Iris pigment epithelial cell (primary cell): ENCODE measurements around the gene RPGRIP1.
"Not testable (repeated sequence)": the region's sequence is repeated elsewhere in the genome, so short reads cannot be mapped to it uniquely, and the experiment has no call there.

Source experiments
- DNase-seq: peaks from one replicate; pipeline ENCODE4 v3.0.0-alpha.2; 2011; ENCODE audit warnings: low read depth

The RPGRIP1 gene

GRCh38 chr14:21302013-21302835 is 22.3 kb downstream of the RPGRIP1 start:
- DNase-seq, result no peak

- DNase-seq, result not testable (repeated sequence)
These were observed 22.9 kb downstream of the RPGRIP1 start for GRCh38 chr14:21302836-21303140.

GRCh38 chr14:21307637-21308036 is 27.8 kb downstream of the RPGRIP1 start:
- DNase-seq, result no peak

- DNase-seq, result no peak
These were observed 28.2 kb downstream of the RPGRIP1 start for GRCh38 chr14:21308132-21308478.

GRCh38 chr14:21308479-21309237 is 28.8 kb downstream of the RPGRIP1 start:
- DNase-seq, result peak; percentile 94

- no peak for DNase-seq
These were observed 29.4 kb downstream of the RPGRIP1 start for GRCh38 chr14:21309238-21309636.

GRCh38 chr14:21309956-21310355 is 30.1 kb downstream of the RPGRIP1 start:
- DNase-seq, result no peak

GRCh38 chr14:21311614-21312013 is 31.7 kb downstream of the RPGRIP1 start:
- DNase-seq, result no peak

- no peak for DNase-seq
These were observed 33.6 kb downstream of the RPGRIP1 start for GRCh38 chr14:21313512-21313911.

- no peak for DNase-seq
These were observed 37.5 kb downstream of the RPGRIP1 start for GRCh38 chr14:21317398-21317797.

GRCh38 chr14:21320913-21321312 is 41.0 kb downstream of the RPGRIP1 start:
- DNase-seq, result no peak

- DNase-seq, result no peak
These were observed 42.8 kb downstream of the RPGRIP1 start for GRCh38 chr14:21322716-21323115.

- peak; percentile 33 for DNase-seq
These were observed 47.1 kb downstream of the RPGRIP1 start for GRCh38 chr14:21326972-21327371.
